ENCODE measurements around the gene NEDD9. TPM values are rescaled to one million over a fixed set of nuclear protein-coding genes. Genes with fewer than 3 reads are reported as not detected.

The NEDD9 gene
- total and polyA plus RNA-seq, 2 of the 13 experiments (the other 11 are each of a cell fraction or from before 2014, with no cell fraction given): 27.1 to 389 TPM

DNA sequence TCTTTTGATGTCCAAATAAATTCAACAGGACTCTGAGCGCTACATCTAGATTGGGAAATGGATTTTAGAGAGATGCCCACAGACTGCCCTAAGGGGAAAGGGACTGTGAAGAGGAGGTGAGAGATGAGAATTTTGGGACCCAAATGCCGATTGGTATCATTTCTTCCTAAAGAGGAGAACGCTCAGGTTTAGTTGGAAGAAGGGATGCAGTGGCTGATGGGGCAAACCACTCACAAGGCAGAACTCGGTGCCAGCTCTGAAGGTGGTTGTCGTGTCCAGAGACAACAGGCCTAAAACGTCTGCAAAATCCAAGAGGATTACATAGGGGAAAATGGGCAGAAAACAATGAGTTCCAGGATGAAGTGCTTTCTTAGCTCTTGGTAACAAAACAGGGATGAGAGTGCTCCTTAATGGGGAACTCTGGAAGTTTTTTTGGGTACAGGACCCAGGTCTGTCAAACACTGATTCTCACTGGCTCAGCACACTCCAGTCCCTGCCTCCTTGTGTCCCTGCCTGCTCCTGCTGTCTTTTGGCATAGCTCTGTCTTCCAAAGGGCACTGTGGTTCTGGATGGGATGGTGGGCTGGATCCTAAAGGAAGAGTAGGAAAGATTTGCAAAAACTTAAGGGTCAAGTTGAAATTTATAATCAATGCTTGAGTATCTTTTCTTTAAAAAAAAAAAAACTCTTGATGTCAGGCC is 29.0 kb downstream of the NEDD9 start (continued):
- TF ChIP-seq DPF2 (CRISPR knock-in tag; IDR thresholded peaks at IDR 0.05; ENCODE audit: borderline replicate concordance, low read depth) (no peak), ZBTB38 (CRISPR knock-in tag; IDR thresholded peaks at IDR 0.05) (0 out of 2 replicates have a peak, but pooled peaks have one; percentile 4), MED13 (CRISPR knock-in tag; IDR thresholded peaks at IDR 0.05) (no peak), ZNF788 (CRISPR knock-in tag; IDR thresholded peaks at IDR 0.05; ENCODE audit: borderline replicate concordance) (0 out of 2 replicates have a peak, but pooled peaks have one; percentile 25), ZNF33A (CRISPR knock-in tag; IDR thresholded peaks at IDR 0.05; ENCODE audit: borderline replicate concordance) (no peak), POGZ (CRISPR knock-in tag; IDR thresholded peaks at IDR 0.05) (0 out of 2 replicates have a peak, but pooled peaks have one; percentile 4), ZNF556 (CRISPR knock-in tag; IDR thresholded peaks at IDR 0.05; ENCODE audit: borderline replicate concordance) (0 out of 2 replicates have a peak, but pooled peaks have one; percentile 27), CCDC6 (CRISPR knock-in tag; IDR thresholded peaks at IDR 0.05) (no peak), KLF16 (CRISPR knock-in tag; IDR thresholded peaks at IDR 0.05) (0 out of 4 replicates have a peak, but pooled peaks of 1 of the 2 experiments have one; percentile 15), ZNF337 (CRISPR knock-in tag; IDR thresholded peaks at IDR 0.05; ENCODE audit: borderline replicate concordance, low read depth) (no peak), CC2D1A (CRISPR knock-in tag; IDR thresholded peaks at IDR 0.05) (no peak), MEIS2 (CRISPR knock-in tag; IDR thresholded peaks at IDR 0.05) (no peak), ZNF296 (CRISPR knock-in tag; conservative IDR thresholded peaks at IDR 0.05) (no peak), SNAPC2 (CRISPR knock-in tag; IDR thresholded peaks at IDR 0.05) (0 out of 2 replicates have a peak, but pooled peaks have one; percentile 12), SMAD3 (CRISPR knock-in tag; IDR thresholded peaks at IDR 0.05) (peak; percentile 1; the same call in 1 of the 2 replicates), ZNF44 (CRISPR knock-in tag; IDR thresholded peaks at IDR 0.05) (no peak)
- TF ChIP-seq, protein P1, sequence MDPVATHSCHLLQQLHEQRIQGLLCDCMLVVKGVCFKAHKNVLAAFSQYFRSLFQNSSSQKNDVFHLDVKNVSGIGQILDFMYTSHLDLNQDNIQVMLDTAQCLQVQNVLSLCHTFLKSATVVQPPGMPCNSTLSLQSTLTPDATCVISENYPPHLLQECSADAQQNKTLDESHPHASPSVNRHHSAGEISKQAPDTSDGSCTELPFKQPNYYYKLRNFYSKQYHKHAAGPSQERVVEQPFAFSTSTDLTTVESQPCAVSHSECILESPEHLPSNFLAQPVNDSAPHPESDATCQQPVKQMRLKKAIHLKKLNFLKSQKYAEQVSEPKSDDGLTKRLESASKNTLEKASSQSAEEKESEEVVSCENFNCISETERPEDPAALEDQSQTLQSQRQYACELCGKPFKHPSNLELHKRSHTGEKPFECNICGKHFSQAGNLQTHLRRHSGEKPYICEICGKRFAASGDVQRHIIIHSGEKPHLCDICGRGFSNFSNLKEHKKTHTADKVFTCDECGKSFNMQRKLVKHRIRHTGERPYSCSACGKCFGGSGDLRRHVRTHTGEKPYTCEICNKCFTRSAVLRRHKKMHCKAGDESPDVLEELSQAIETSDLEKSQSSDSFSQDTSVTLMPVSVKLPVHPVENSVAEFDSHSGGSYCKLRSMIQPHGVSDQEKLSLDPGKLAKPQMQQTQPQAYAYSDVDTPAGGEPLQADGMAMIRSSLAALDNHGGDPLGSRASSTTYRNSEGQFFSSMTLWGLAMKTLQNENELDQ (CRISPR knock-in tag; IDR thresholded peaks at IDR 0.05; ENCODE audit: borderline replicate concordance): no peak
- TF ChIP-seq, protein P2, sequence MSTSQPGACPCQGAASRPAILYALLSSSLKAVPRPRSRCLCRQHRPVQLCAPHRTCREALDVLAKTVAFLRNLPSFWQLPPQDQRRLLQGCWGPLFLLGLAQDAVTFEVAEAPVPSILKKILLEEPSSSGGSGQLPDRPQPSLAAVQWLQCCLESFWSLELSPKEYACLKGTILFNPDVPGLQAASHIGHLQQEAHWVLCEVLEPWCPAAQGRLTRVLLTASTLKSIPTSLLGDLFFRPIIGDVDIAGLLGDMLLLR (CRISPR knock-in tag; IDR thresholded peaks at IDR 0.05): no peak
- TF ChIP-seq, protein P3, sequence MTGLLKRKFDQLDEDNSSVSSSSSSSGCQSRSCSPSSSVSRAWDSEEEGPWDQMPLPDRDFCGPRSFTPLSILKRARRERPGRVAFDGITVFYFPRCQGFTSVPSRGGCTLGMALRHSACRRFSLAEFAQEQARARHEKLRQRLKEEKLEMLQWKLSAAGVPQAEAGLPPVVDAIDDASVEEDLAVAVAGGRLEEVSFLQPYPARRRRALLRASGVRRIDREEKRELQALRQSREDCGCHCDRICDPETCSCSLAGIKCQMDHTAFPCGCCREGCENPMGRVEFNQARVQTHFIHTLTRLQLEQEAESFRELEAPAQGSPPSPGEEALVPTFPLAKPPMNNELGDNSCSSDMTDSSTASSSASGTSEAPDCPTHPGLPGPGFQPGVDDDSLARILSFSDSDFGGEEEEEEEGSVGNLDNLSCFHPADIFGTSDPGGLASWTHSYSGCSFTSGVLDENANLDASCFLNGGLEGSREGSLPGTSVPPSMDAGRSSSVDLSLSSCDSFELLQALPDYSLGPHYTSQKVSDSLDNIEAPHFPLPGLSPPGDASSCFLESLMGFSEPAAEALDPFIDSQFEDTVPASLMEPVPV (CRISPR knock-in tag; IDR thresholded peaks at IDR 0.05): 0 out of 2 replicates have a peak, but pooled peaks have one; percentile 40
- TF ChIP-seq, protein P4, sequence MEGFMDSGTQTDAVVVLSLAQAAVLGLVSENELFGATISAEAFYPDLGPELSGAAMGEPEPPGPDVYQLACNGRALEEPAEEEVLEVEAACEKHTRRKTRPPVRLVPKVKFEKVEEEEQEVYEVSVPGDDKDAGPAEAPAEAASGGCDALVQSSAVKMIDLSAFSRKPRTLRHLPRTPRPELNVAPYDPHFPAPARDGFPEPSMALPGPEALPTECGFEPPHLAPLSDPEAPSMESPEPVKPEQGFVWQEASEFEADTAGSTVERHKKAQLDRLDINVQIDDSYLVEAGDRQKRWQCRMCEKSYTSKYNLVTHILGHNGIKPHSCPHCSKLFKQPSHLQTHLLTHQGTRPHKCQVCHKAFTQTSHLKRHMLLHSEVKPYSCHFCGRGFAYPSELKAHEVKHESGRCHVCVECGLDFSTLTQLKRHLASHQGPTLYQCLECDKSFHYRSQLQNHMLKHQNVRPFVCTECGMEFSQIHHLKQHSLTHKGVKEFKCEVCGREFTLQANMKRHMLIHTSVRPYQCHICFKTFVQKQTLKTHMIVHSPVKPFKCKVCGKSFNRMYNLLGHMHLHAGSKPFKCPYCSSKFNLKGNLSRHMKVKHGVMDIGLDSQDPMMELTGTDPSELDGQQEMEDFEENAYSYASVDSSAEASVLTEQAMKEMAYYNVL (CRISPR knock-in tag; IDR thresholded peaks at IDR 0.05; ENCODE audit: borderline replicate concordance): 0 out of 2 replicates have a peak, but pooled peaks have one; percentile 9
- TF ChIP-seq, protein P5, sequence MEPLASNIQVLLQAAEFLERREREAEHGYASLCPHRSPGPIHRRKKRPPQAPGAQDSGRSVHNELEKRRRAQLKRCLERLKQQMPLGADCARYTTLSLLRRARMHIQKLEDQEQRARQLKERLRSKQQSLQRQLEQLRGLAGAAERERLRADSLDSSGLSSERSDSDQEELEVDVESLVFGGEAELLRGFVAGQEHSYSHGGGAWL (CRISPR knock-in tag; IDR thresholded peaks at IDR 0.05): no peak
- TF ChIP-seq, protein P6, sequence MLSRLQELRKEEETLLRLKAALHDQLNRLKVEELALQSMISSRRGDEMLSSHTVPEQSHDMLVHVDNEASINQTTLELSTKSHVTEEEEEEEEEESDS (CRISPR knock-in tag; IDR thresholded peaks at IDR 0.05; ENCODE audit: borderline replicate concordance): no peak

Data from HepG2 (cell line).